NCI-H446 treated with DMSO at 0.1 percent for 48 hours (cell line): ENCODE data around the gene GNS.

Experiments used
- DNase-seq: peaks from one replicate; lab custom pipeline; 2025; lab: John Stamatoyannopoulos, UW

Gene GNS

DNA sequence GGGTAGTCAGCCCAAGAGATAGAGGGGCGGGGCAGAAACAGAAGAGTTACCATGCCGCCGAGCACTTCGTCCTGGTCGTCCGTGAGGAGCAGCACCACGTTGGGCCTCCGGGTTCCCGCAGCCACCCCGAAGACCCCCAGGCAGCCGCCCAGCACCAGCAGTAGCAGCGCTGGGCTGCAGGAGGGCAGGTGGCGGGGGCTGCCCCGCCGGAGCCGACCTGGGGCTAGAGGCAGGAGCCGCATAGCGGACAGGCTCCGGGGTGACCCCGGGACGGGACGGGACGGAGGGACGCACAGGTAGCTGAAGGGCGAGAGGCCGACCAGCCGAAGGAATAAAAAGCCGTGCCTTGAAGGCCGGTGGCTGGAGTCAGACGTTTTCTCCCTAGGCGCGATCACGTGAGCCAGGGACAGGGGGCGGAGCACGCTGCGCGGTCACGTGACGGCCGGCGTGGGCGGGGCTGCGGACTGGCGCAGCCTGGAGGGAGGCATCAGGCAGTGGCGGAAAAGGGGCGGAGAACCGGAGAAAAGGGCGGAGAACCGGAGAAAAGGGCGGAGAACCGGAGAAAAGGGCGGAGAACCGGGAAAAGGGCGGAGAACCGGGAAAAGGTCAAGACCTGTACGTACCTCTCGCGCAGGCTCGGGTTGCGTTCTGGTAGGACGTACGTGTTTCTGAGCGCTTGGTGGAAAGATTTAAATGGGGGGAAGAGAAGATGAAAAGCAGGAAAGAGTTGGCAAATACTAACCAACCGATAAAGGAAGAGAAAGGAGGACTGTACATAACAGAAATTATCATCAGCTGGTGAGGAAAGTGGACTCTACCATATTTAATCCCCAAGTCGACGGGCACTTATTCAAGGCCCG lies at the start of gene GNS:
TSS of gene GNS (minus strand) at position 372 of the 860 bp plus-strand sequence. CDS start at position 242, 130 bp downstream.
- DNase-seq = peak; percentile 72

DNA sequence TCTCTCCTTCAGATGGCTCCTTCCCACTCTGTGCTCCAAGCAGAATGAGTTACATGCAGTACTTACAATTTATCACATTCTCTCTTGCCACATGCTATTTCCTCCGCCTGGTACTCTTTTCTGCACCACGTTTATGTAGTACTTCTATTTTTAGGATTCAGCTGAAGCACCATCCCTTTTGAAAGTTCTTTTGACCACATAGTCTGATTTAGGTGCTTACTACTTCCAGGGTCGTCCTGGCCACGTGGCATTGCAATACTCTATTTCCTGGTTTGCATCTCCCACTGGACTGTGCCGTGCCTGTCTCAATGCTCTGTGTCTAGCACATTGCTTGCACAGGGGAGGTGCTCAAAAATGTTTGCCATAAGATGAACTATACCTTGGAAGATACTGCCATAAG lies 48.9 kb upstream of the GNS start:
- DNase-seq = no peak

DNA sequence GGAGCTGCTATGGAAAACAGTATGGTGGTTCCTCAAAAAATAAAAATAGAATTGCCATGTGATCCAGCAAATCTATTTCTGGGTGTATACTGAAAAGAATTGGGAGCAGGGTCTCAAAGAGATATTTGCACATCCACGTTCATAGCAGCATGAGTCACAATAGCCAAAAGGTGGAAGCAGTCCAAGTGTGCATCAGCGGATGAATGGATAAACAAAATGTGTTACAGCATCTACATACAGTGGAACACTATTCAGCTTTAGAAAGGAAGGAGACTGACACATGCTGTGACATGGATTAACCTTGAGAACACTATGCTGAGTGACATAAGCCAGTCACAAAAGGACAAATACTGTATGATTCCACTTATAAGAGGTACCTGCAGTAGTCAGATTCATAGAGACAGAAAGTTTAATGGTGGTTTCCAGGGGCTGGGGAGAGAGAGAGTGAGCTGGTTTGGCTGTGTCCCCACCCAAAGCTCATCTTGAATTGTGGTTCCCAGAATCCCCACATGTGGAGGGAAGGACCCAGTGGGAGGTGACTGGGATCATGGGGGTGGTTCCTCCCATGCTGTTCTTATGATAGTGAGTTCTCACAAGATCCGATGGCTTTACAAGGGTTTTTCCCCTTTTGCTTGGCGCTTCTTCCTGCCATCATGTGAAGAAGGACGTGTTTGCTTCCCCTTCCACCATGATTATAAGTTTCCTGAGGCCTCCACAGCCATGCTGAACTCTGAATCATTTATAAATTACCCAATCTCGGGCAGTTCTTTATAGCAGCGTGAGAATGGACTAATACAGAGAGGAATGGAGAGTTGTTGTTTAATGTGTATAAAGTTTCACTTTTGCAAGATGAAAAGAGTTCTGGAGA lies 47.6 kb upstream of the GNS start:
- DNase-seq = peak; percentile 45

DNA sequence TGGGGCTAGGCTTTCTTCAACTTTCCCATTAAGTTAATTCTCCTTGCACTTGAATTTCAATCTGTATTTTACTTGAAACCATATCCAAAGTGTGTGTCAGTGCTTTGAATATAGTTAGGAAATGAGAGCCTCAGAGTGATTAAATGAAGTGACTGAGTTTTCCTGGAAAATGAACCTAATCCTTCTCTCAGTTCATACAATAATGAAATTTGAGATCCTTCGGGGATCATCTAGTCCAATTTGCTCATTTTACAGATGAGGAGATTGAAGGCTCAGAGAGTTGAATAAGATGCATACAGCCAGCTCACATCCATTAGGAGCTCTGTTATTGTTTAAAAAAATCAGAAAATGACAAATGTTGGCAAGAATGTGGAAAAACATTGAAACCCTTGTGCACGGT lies 47.0 kb upstream of the GNS start:
- no peak for DNase-seq

DNA sequence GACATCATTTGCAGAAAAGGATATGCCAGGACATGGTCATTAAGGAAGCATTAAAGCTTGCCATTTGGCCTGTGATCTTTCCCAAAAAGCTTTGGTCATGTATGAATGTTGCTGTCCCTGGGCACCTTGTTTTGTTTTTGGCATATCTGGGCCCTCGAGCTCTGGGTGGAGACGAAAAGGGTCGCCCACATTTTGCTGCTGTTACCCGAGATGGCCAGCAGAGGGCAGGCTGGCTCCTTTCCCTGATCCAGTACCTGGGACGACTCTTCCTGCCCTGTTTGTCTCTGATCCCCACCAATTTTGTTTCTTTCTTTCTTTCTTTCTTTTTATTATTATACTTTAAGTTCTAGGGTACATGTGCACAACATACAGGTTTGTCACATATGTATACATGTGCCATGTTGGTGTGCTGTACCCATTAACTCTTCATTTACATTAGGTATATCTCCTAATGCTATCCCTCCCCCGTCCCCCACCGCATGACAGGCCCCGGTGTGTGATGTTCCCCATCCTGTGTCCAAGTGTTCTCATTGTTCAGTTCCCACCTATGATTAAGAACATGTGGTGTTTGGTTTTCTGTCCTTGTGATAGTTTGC lies 43.1 kb upstream of the GNS start:
- DNase-seq = peak; percentile 8

DNA sequence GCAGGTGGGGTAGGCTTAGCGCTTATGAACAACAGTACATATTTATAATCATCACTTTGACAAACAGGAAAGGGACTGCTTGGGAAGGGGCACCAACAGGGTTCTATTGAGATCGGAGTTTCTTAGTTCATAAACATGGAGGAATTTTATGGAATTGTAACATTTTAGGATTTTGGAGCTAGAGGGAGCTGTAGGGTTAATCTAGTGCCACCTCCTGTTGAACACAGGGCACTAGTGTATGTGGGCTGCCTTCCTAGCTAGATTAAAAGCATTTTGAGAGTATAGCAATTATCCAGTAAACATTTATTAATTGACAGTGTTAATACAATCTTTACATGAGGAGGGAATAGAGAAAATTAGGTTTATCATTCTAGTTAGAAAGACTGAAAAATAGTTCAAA lies 42.2 kb upstream of the GNS start:
- no peak for DNase-seq

DNA sequence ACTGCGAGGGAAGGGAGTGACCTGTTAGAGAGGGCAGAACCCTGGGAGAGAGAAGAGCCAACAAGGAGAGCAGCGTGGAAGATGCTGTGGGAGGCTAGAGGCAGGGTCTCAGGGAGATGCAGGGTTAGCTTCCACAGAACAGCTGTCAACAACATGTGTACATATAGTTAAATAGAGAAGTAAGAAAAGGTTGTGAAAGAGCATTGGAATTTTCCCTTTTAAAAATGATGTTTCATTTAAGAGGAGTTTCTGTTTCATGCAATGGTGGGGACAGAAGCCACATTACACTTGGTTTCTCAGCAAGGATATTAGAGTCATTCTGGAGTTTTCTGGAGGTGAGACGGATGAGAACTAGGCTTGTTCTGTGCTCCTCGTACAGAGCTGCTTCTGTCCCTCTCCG lies 41.4 kb upstream of the GNS start:
- DNase-seq = no peak

DNA sequence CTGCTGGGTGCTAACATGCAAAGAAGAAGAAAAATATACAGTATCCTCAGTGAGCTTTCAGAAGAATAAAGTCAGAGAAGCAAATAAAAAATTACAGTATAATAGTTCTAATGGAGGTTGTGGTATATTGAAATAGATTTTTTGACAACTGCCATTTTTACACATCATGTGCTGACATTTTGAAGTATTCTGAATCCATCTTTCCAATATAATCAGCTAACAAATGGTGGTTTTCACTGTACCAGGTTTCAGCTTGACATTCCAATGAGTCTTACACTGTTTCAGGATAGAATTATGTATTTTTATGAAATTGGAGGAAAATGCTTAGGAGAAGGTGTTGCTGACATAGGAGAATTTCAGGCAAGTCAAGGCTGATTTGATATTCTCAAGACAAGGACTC lies 39.0 kb upstream of the GNS start:
- DNase-seq = no peak

DNA sequence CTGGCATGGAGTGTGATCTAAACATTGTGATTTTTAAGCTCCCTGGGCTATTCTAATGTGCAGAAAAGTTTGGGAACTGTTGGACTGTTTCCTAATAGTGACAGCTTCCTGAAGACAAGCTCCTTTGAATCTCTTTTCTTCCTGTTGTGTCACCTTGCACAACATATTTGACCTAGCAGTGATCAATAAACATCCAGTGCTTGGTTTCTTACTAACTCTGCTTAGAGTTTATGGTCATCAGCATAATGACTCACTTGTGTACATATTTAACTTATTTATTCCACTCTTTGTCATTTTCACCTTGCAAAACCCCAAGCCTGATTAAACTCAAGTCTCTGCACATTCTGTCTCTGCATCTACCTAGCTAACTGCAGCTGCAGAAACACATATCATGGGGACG lies 38.0 kb upstream of the GNS start:
- DNase-seq = no peak

DNA sequence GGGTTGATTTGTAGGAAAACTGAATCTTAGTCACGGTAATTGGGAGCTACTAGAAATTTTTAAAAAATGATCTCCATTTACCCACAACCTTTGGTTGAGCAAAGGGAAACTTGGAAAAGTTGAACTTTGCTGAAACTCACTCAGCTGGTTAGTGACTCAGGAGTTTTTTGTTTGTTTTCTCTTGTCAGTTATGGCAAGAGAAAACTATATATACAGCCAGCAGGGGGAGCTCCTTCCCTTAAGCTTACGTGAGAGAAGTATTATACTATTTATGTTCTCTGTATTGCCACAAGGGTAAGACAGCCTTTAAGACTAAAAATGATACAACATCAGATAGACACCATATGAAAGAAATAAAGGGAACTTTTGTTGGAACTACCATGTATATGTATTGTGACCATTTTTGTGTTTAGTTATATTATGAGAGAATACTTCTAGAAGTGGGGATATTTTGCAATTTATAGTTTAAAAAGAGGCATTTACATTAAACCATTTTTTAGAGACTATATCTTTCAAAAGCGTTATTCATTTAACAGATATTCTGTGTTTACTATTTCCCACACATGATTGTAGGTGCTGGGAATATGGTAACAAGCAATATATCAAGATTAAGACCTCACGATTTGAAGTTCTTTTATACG lies 37.1 kb upstream of the GNS start:
- DNase-seq = peak; percentile 64

DNA sequence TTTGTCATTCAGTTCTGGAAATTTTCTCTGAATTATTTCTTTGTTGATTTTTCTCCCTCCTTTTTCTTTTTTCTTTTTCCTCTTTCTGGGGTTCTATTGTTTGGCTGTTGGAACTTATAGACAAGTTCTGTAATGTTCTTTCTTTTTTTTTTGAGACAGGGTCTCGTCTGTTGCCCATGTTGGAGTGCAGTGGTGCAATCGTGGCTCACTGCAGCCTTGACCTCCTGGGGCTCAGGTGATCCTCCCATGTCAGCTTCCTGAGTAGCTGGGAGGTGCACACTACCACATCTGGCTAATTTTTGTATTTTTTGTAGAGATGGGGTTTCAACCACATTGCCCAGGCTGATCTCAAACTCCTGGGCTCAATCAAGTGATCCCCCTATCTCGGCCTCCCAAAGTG lies 35.1 kb upstream of the GNS start:
- no peak for DNase-seq

DNA sequence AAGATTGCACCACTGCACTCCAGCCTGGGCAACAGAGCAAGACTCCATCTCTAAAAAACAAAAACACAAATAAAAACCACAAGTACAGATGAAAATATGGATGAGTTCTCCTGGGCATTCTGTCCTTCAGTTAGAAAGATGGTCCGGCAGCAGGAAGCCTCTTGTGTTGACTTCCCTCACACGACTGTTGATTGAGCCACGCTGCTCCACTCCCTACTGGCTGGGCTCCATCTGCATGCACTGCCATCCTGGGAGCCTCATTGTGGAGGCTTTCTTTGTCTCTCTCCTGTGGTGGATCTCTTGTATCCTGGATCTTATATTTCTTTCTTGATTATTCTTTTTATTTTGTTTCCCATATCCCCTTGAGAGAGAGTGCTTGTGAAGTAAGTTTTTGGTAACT lies 34.4 kb upstream of the GNS start:
- DNase-seq = no peak

DNA sequence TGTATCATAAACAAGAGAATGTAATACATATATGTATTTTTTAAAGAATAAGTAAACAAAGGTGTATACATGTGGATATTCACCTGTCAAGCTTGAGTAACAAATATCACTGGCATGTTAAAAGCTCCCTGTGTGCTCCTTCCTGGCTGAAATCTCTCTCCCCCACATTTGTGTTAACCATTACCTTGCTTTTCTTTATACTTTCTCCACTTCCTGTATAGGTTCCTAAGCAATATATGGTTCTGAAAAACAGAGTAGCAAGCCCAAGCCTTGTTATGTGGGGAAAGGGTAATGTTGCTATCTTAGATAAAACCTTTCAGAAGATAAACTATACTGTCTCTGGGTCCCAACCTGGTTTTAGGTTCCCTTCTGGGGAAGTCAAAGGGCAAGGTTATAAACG lies 32.9 kb upstream of the GNS start:
- no peak for DNase-seq

DNA sequence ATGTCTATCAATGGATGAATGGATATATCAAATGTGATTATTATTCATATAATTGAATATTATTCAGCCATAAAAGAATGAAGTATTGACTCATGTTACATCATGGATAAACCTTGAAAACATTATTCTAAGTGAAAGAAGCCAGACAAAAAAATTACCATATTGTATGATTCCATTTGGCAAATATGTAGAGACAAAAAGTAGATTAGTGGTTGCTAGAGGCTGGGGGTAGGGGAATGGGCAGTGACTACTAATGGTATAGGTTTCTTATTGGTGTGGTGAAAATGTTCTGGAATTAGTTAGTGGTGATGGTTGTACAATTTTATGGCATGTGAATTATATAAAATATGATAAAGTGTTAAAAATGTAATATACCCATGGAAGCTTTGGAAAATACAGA lies 31.8 kb upstream of the GNS start:
- DNase-seq = no peak

DNA sequence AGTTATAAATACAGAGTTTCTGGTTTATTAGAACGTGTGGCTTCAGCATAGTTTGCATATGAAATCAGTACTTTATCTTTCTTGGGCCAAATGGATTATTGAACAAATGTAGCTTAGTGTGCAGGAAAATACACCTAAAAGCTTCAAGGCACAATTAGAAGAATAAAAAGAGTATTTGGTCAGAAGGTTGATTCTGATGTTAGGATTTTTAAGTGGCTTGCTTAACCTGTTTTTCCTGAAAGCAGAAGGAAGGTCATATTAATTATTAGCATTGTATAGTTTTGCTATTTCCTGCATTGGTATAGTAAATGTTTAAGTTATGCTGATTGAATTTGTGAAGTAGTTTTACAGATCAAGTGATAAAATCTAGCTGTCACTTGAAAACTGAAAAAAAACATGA lies 31.0 kb upstream of the GNS start:
- DNase-seq = no peak

DNA sequence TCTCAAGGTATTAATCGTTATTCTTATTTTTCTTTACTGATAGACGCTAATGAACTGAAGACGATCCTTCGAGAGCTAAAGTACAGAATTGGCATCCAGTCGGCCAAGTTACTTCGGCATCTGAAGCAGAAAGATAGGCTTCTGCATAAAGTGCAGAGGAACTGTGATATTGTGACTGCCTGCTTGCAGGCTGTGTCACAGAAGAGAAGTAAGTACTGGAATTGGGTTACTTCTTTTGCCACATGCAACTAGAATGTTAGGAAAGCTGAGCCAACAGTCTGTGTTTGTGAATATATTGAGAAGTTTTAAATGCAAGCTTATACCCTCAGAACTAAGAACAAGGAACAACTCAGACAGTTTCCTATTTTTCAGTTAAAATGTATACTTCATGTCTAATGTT lies 26.6 kb upstream of the GNS start:
- no peak for DNase-seq

DNA sequence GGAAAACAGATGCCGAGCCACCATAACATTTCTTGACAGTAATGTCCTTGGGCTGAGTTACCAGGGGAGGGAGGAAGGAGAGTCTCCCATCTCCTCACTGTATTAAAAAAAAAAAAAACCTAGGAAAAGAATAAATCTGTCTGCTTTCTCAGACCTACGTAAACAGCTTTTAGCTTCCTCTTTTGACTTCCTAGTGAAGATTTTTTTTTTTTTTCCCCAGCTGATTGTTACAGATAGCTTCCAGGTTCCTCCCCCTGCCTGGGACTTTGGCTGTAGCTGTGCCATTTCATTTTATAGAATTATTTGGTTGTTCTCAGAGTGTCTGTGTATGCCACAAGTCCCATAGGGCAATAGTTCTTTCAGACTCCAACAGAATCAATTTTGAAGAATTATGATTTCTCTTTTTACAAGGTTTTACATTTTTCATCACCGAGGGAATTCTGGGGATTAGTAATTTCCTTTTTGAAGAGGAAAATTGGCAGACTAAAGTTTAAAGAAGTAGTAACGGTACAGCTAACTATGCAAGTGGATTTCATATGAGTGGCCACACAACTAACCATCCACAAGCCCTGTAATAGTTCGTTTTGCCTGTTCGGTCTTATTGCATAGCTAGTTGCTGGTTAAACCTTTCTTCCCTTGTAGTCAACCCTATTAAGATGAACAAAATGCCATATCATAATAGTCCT lies 23.1 kb upstream of the GNS start:
- DNase-seq = no peak

DNA sequence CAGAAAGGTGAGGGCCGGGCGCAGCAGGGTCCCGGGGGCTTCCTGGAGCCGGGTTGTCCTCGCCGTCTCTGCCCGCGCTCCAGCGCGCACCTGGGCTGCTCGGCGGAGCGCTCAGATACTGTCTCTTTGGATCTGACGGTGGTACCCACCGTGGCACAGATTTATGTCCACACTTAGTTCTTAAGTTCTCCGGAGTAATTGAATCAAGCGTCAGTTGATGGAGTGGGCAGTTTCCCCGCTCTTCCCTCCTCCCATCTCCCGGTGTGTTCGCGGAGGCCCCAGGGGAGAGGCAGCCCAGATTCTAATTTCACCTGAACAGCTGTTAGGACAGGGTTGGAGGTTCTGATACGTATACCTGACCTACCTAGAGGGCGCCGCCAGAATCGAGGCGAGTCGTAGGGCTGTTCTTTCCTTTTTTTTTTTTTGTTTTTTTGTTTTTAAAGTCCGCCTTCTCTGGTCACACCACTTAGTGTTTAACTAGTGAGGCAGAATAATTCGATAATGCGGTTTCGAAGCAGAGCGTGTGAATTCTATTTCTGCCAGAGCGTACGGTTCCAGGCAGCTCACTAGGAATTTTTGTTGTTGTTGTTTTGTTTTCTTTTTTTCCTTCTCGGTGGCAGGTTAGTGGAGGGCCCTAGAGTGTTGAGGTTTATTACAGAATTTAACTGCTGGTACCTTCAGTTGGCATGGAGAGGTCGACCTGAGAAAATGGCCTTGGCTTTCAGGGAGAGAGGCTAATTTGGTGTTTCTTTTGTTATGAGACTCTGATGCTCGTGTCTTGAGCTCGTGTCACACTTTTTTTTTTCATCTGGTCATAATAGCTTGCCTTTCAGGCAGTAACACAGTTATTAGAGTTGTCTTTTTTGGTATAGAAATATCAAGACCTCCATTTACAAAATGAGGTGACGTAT lies 22.3 kb upstream of the GNS start:
- DNase-seq = no peak

DNA sequence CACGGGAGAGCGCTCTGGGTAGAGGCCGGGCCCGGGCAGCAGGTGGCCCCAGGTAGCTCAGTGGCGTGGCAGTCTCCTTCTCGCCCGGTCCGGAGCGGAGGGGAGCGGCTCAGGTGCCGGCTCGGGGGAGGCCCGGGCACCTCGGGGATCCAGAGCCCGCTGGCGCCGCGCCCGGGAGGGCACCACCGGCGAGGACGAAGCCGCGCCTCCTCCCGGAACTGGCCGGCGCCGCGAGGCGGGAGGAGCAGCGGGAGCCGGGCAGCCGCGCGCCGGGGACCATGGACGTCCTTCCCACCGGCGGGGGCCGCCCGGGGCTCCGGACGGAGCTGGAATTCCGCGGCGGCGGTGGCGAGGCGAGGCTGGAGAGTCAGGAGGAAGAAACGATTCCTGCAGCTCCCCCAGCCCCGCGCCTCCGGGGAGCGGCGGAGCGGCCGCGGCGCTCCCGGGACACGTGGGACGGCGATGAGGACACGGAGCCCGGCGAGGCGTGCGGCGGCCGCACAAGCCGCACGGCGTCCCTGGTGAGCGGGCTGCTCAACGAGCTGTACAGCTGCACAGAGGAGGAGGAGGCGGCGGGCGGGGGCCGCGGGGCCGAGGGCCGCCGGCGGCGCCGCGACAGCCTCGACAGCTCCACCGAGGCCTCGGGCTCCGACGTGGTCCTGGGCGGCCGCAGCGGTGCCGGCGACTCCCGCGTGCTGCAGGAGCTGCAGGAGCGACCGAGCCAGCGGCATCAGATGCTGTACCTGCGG lies 21.5 kb upstream of the GNS start:
- DNase-seq = no peak

DNA sequence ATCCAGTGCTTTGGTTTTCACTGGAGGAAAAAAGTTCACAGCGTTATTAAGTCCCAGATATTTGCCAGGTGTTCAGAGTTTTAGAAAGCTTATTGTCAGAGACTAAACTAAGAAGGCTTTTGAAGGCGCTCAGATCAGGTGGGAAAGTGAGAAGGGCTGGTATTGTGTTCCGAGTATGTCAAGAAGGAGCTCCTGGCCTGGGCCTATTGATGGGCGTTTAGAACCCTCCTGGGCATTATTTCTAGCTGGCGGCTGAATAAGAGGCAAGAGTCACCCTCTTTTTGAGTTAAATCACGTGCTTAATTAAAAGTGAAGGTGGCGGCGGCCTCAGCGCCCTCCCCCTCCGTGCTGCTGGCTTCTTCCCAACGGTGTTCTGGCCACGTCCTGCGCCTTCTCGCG lies 20.9 kb upstream of the GNS start:
- DNase-seq = no peak
